Immature natural killer cell (primary cell): ENCODE data around the gene SPOCD1. TPM values are rescaled to one million over a fixed set of nuclear protein-coding genes. Genes with fewer than 3 reads are reported as not detected.
"Not testable (repeated sequence)": the region's sequence is repeated elsewhere in the genome, so short reads cannot be mapped to it uniquely, and the experiment has no call there.

Source experiments
- DNase-seq, 3 donors: peaks; one replicate each; pipeline ENCODE4 v3.0.0; 2022; ENCODE audit warnings: mixed read lengths in 1 of 3
- H3K27ac Mint-ChIP-seq, 6 donors: one replicate each; pipeline ENCODE4 v1.8.0; 2020; ENCODE audit warnings: mixed read lengths in 6 of 6, mild to moderate bottlenecking in 5 of 6, inconsistent platforms in 4 of 6, moderate library complexity in 3 of 6
- H3K27me3 Mint-ChIP-seq, 3 donors: one replicate each; pipeline ENCODE4 v1.8.0; 2020 to 2021; ENCODE audit warnings: low read depth in 3 of 3, mild to moderate bottlenecking in 3 of 3, mixed read lengths in 3 of 3, moderate library complexity in 3 of 3, inconsistent platforms in 1 of 3
- H3K36me3 Mint-ChIP-seq, 3 donors: one replicate each; pipeline ENCODE4 v1.8.0; 2020; ENCODE audit warnings: mixed read lengths in 3 of 3, inconsistent platforms in 2 of 3, mild to moderate bottlenecking in 2 of 3
- H3K4me1 Mint-ChIP-seq, 2 donors: one replicate each; pipeline ENCODE4 v1.8.0; 2020; ENCODE audit warnings: inconsistent platforms in 2 of 2, mild to moderate bottlenecking in 2 of 2, mixed read lengths in 2 of 2, moderate library complexity in 1 of 2
- H3K4me3 Mint-ChIP-seq, 5 donors: one replicate each; pipeline ENCODE4 v1.8.0; 2020; ENCODE audit warnings: mild to moderate bottlenecking in 5 of 5, mixed read lengths in 5 of 5, inconsistent platforms in 3 of 5, moderate library complexity in 3 of 5
- H3K9me3 Mint-ChIP-seq, 6 donors: one replicate each; pipeline ENCODE4 v1.8.0; 2020; ENCODE audit warnings: mild to moderate bottlenecking in 6 of 6, mixed read lengths in 6 of 6, inconsistent platforms in 4 of 6, moderate library complexity in 3 of 6
- polyA plus RNA-seq, 3 donors: library from polyadenylated mRNA; unstranded; fragments of 300-500 nt; fragmentation: Illumina TruSeq; gene quantifications; one replicate each; pipeline ENCODE4 v1.2.3, GENCODE V29; 2021

SPOCD1 gene
- polyA plus RNA-seq, 3 donors from 2014 or later, result 0.24 to 2.5 (median 0.46) TPM

- Mint-ChIP-seq H3K36me3 (no peaks in the 10 kb centered on the region), H3K4me3 (no peak overlapping the region), H3K4me1 (peaks cover 20 to 22% of the 10 kb centered on the region in 2 donors), H3K27me3 (peaks cover 0 to 6% (median 0%) of the 10 kb centered on the region in 3 donors), H3K27ac (peak overlapping the region in 1 of 6 donors; percentile 24), H3K9me3 (no peaks in the 10 kb centered on the region)
- no peak for DNase-seq
Measured at GRCh38 chr1:31818206-31818605, 2.4 kb upstream of the SPOCD1 start.

DNA sequence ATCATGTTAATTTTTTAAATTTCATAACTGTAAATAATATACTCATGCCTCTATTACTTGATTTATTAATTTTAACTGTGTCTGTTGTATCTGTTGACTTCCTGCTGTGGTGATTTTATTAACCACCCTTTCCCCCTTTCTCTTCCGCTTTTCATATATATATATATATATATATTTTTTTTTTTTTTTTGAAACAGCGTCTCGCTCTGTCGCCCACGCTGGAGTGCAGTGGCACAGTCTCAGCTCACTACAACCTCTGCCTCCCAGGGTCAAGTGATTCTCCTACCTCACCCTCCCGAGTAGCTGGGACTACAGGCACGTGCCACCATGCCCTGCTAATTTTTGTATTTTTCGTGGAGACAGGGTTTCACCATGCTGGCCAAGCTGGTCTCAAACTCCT, 1.1 kb upstream of the SPOCD1 start:
- not testable (repeated sequence) for H3K9me3 Mint-ChIP-seq, H3K27me3 Mint-ChIP-seq, H3K36me3 Mint-ChIP-seq
- Mint-ChIP-seq H3K4me1 (peaks cover 20 to 22% of the 10 kb centered on the region in 2 donors), H3K27ac (peak overlapping the region in 3 of 6 donors; percentile 30 to 69 (median 59)), H3K4me3 (peak overlapping the region in 3 of 5 donors; percentile 39 to 77 (median 65))
- DNase-seq, result peak in 1 of 3 donors; percentile 19

DNA sequence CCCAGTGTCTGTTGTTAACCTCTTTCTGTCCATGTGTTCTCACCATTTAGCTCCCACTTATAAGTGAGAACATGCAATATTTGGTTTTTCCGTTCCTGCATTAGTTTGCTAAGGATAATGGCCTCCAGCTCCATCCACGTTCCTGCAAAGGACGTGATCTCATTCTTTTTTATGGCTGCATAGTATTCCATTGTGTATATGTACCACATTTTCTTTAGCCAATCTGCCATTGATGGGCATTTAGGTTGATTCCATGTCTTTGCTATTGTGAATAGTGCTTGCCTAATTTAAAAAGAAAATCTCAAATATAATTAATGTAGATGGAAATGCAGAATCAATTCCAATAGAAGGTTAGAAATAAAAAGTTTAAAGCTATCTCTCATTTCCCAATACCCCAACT, 679 bp upstream of the SPOCD1 start:
- H3K9me3 Mint-ChIP-seq, DNase-seq, H3K36me3 Mint-ChIP-seq, H3K27me3 Mint-ChIP-seq: not testable (repeated sequence)
- Mint-ChIP-seq H3K27ac (peak overlapping the region in 3 of 6 donors; percentile 30 to 69 (median 59)), H3K4me3 (peak overlapping the region in 3 of 5 donors; percentile 39 to 77 (median 65)), H3K4me1 (peaks cover 20 to 22% of the 10 kb centered on the region in 2 donors)

DNA sequence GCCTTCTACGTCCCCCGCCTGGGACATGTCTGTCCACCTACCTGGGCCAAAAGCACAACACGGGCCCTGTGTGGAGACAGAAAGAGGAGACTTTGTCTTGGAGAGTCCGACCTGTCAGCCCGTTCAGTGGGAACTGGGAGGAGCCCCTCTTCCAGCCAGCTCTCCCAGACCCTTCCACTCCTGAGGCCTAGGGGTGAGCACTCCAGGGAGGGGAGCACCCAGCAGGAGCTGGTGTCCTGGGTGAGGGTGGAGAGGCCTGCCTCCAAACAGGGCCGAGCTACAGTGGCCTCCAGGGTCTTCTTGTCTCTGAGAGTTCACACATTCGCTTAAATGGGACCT, 546 bp downstream of the SPOCD1 start:
- peaks cover 0 to 6% (median 0%) of the 10 kb centered on the region in 3 donors for H3K27me3 Mint-ChIP-seq
- no peaks in the 10 kb centered on the region for H3K36me3 Mint-ChIP-seq
- H3K27ac Mint-ChIP-seq, result no peak overlapping the region
- H3K4me3 Mint-ChIP-seq, result no peak overlapping the region
- DNase-seq, result no peak
- no peaks in the 10 kb centered on the region for H3K9me3 Mint-ChIP-seq
- peaks cover 20 to 22% of the 10 kb centered on the region in 2 donors for H3K4me1 Mint-ChIP-seq

DNA sequence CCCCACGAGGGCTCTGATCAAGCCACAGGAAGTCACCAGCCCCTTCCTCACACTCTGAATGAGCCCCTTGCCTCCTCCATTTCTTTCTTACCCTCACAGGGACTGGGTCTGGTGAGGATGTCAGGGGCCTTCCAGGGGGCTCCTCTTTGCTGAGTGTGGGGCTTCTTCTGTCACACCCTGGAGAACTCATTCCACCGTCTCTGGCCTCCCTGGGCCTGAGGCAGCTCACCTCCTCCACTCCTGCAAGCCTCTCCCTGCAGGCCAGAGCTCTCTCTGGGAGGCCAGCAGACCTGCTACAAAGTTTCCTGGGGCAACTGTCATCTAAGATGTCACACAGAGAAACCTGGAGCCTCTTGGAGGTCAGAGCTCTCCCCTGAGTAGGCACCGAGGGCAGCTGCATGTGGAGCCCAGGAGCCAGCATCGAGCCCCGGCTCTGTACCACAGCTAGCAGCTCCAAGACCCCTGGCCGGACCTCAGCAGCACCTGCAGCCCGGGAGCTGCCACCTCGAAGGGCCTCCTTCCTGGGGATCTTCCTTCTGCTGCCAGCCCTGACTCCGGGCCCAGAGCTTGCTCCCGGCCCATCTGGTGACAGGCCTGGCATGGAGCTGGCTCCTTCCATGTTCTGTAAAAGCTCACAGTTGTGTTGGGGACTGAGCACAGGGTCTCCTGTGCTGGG, 1.1 kb downstream of the SPOCD1 start:
- H3K4me3 Mint-ChIP-seq, result no peak overlapping the region
- no peaks in the 10 kb centered on the region for H3K36me3 Mint-ChIP-seq
- H3K27ac Mint-ChIP-seq, result peak overlapping the region in 1 of 6 donors; percentile 10
- H3K9me3 Mint-ChIP-seq, result no peaks in the 10 kb centered on the region
- H3K27me3 Mint-ChIP-seq, result peaks cover 0 to 8% (median 0%) of the 10 kb centered on the region in 3 donors
- DNase-seq, result no peak
- peaks cover 20 to 22% of the 10 kb centered on the region in 2 donors for H3K4me1 Mint-ChIP-seq

DNA sequence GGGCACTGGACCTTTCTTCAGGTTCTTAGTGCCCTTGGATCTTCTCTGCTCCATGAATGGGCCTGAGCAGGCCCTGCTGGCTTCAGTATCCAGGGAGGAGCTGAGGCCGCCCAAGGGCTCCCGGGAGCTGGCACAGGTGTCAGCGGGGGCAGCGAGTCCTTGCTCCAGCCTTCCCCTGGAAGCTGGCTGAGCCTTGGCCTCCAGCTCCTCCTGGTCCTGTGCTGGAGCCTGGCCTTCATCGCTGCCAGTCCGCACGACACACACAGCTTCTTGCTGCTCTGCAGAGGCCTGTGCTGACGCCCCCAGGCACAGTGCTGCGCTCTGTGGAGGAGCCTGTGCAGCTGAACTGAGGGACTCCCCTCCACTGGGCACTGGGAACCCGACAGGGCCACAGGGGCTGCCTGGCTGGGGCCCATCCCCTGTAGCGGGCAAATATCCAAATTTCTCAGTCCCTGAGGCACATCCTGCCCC, 1.7 kb downstream of the SPOCD1 start:
- Mint-ChIP-seq H3K27ac (no peak overlapping the region), H3K9me3 (no peaks in the 10 kb centered on the region), H3K4me3 (no peak overlapping the region), H3K27me3 (peaks cover 0 to 9% (median 0%) of the 10 kb centered on the region in 3 donors), H3K36me3 (no peaks in the 10 kb centered on the region), H3K4me1 (peaks cover 20 to 22% of the 10 kb centered on the region in 2 donors)
- DNase-seq, result no peak

DNA sequence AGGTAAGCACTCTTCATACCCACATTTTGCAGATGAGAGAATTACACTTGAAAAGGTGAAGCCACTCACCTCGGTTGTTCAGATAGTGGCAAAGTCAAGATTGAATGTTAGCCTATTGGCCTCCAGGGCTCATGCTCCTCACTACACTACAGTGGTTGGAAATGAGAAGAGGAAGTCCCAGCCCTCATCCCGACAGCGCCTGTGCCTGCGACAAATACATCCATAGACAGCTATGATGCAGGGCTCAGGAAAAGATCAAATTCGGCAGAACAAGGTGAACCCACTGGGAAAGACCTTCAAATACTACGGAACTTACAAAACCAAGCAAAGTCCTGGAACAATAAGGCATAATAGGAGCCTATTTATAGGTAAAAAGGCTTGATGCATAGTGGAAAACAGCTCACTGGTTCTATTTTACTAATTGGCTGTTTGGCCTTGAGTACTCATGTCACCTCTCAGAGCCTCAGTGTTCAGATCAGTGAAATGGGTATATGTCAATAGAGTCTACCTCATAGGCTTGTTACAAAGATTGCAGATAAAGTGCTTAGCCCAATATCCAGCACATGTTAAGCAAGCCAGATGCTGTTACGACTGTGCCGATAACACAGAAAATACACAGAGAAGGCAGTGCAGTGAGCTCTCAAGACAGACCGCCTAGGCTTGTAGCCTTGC, 3.5 kb downstream of the SPOCD1 start:
- no peaks in the 10 kb centered on the region for H3K9me3 Mint-ChIP-seq
- peaks cover 15 to 16% of the 10 kb centered on the region in 2 donors for H3K4me1 Mint-ChIP-seq
- DNase-seq, result no peak
- no peak overlapping the region for H3K27ac Mint-ChIP-seq
- peaks cover 0 to 9% (median 0%) of the 10 kb centered on the region in 3 donors for H3K27me3 Mint-ChIP-seq
- no peak overlapping the region for H3K4me3 Mint-ChIP-seq
- no peaks in the 10 kb centered on the region for H3K36me3 Mint-ChIP-seq

DNA sequence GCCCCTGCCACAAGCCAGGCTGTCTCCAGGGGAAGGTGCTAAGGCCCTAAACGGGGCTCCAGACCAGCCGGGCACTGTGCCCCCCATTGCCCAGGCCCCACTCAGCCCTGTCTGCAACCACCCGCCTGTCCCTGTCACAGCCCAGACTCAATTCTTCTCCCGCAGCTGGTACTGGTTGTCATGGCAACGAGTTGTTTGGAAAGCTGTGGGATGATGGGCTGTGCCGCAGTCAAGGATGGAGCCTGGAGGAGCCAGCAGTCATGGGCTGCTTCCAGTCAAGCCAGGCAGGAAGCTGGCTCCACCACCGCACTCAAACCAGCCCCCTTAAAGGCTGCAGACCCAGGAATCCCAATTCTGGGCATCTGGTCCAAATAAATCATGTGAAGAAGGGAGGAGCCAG, 4.2 kb downstream of the SPOCD1 start:
- H3K27me3 Mint-ChIP-seq, result peaks cover 0 to 11% (median 0%) of the 10 kb centered on the region in 3 donors
- no peaks in the 10 kb centered on the region for H3K36me3 Mint-ChIP-seq
- no peak for DNase-seq
- no peak overlapping the region for H3K4me3 Mint-ChIP-seq
- no peaks in the 10 kb centered on the region for H3K9me3 Mint-ChIP-seq
- no peak overlapping the region for H3K27ac Mint-ChIP-seq
- peaks cover 9% of the 10 kb centered on the region in 2 donors for H3K4me1 Mint-ChIP-seq

DNA sequence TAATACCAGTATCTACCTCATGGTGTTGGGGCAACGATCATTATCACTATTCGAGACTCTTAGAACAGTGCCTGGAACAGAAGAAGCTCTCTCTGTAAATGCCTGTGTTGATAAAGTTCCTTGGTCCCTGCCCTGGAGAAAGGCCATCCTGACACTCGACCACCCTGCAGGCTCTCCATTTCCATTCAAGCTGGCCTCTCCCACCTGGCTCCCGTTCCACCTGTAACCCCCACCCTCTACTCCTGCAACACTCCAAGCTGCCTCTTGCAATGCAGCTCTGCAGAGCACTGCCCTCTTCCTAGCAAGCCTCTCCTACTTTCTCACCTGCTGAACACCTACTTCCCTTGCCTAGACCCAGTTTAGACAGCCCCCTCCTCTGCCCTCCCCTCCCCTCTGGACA, 6.1 kb downstream of the SPOCD1 start:
- DNase-seq, result no peak
- no peaks in the 10 kb centered on the region for H3K9me3 Mint-ChIP-seq
- no peaks in the 10 kb centered on the region for H3K4me1 Mint-ChIP-seq
- H3K27me3 Mint-ChIP-seq, result peaks cover 0 to 11% (median 0%) of the 10 kb centered on the region in 3 donors
- no peak overlapping the region for H3K4me3 Mint-ChIP-seq
- no peak overlapping the region for H3K27ac Mint-ChIP-seq
- no peaks in the 10 kb centered on the region for H3K36me3 Mint-ChIP-seq

DNA sequence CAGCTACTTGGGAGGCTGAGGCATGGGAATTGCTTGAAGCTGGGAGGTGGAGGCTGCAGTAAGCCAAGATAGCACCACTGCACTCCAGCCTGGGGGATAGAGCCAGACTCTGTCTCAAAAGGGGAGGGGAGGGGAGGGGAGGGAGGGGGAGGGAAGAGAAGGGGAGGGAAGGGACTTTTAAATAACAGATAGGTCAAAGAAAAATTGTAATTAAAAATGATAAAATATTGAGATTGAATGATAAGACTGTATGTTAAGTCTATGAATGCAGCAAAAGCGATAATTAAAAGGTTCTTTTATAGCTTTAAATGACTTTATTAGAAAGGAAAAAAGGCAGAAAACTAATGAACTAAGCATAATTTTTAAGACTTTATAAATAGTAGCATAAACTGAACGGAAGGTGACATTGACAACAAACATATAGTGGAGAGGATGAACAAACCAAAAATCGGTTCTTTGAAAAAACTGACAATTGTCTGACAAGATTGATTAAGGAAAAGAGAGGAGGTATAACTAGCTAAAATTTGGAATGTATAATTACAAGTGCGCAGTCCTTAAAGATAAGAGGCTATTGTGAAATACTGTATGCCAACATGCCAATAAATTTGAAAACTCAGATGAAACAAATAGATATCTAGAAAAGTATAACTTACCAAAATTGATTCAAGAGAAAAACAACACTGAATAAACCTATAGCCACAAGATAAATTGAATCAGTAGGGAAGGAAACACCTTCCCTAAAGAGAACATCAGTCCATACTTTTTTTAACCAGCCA, 8.4 kb downstream of the SPOCD1 start:
- Mint-ChIP-seq H3K36me3 (no peaks in the 10 kb centered on the region), H3K27ac (no peak overlapping the region), H3K4me3 (no peak overlapping the region), H3K4me1 (peaks cover 1 to 7% of the 10 kb centered on the region in 2 donors), H3K9me3 (no peaks in the 10 kb centered on the region), H3K27me3 (peaks cover 0 to 11% (median 0%) of the 10 kb centered on the region in 3 donors)
- no peak for DNase-seq

DNA sequence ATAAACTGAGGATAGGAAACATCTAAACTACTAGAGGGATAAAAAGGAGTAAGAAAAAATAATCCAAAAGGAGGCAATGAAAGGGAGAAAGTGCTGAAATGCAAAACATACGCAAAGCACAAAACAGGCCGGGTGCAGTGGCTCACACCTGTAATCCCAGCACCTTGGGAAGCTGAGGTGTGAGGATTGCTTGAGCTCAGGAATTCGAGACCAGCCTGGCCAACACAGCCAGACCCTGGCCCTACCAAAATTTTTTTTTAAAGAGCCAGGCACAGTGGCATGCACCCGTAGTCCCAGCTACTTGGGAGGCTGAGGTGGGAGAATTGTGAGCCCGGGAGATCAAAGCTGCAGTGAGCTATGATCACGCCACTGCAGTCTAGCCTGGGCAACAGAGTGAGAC, 10.5 kb downstream of the SPOCD1 start:
- H3K4me3 Mint-ChIP-seq, result no peak overlapping the region
- no peak overlapping the region for H3K27ac Mint-ChIP-seq
- H3K9me3 Mint-ChIP-seq, result no peaks in the 10 kb centered on the region
- H3K4me1 Mint-ChIP-seq, result peaks cover 1 to 12% of the 10 kb centered on the region in 2 donors
- peaks cover 0 to 11% (median 0%) of the 10 kb centered on the region in 3 donors for H3K27me3 Mint-ChIP-seq
- DNase-seq, result no peak
- H3K36me3 Mint-ChIP-seq, result no peaks in the 10 kb centered on the region

- no peaks in the 10 kb centered on the region for H3K36me3 Mint-ChIP-seq
- no peak overlapping the region for H3K27ac Mint-ChIP-seq
- no peaks in the 10 kb centered on the region for H3K9me3 Mint-ChIP-seq
- peaks cover 0 to 7% (median 0%) of the 10 kb centered on the region in 3 donors for H3K27me3 Mint-ChIP-seq
- no peak overlapping the region for H3K4me3 Mint-ChIP-seq
- no peak for DNase-seq
- peaks cover 1 to 12% of the 10 kb centered on the region in 2 donors for H3K4me1 Mint-ChIP-seq
Measured at GRCh38 chr1:31804098-31804497, 11.7 kb downstream of the SPOCD1 start.

GRCh38 chr1:31803610-31804009, 12.2 kb downstream of the SPOCD1 start:
- no peaks in the 10 kb centered on the region for H3K36me3 Mint-ChIP-seq
- H3K4me1 Mint-ChIP-seq, result peaks cover 1 to 12% of the 10 kb centered on the region in 2 donors
- peaks cover 0 to 7% (median 0%) of the 10 kb centered on the region in 3 donors for H3K27me3 Mint-ChIP-seq
- no peaks in the 10 kb centered on the region for H3K9me3 Mint-ChIP-seq
- DNase-seq, result no peak
- H3K4me3 Mint-ChIP-seq, result no peak overlapping the region
- H3K27ac Mint-ChIP-seq, result no peak overlapping the region
